Measurements from ENCODE around the gene PPP1R15B. TPM values are rescaled to one million over a fixed set of nuclear protein-coding genes. Genes with fewer than 3 reads are reported as not detected.

Gene PPP1R15B
- total RNA-seq, 4 donors from 2014 or later = 33.8 to 90.5 (median 72.3) TPM

DNA sequence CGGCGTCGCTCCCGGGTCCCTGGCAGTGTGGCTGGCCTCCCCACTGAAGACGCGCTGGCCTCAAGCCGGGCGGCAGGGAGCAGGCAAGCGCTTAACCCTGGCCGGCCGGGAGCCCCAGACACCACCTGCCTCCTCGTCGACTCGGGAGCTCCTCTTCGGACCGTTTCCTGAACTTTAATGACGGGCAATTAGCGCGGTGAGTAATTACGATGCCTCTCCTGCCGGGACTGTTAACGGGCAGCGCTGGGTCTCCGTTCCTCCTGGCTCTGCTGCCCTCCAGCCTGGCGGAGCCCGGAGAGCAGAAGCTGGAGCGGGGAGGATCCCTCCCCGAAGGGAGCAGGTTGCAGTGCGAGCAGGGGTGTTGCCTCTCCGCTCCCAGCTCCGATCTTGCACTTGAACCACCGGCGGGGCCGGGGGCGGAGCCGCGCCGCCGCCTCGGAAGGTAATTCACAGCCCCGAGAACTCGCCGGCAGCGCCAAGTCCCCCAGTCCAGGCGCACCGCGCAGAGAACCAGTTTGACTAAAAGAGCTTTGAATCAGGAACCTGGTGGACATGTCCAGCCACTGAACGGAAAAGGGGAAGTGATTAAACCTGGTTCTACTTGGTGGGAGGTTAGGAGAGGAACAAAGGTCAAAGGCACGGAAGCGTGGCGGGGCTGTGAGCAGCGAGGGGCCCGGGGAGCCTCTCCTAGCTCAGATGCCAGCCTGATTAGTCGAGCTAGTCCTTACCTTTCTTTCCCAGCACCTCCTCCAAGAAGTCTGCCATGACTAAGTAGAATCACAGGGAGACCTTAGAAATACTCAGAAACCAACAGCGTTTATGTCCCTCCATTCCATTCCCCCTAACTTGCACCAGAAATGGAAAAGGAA lies 33.6 kb downstream of the PPP1R15B start:
- Histone ChIP-seq H3K27ac (peak overlapping the region in 3 of 4 donors; percentile 63 to 97 (median 89)), H3K4me1 (peaks cover 0 to 14% (median 2%) of the 10 kb centered on the region in 4 donors), H3K27me3 (no peaks in the 10 kb centered on the region), H3K4me3 (peak overlapping the region; percentile 41 to 73 (median 53)), H3K36me3 (no peaks in the 10 kb centered on the region), H3K9me3 (no peaks in the 10 kb centered on the region)
- peak in 1 of 2 donors; percentile 78 for TF ChIP-seq POLR2A (IDR thresholded peaks at IDR 0.05)
- peak in 1 of 6 experiments; percentile 2 for TF ChIP-seq CTCF (IDR thresholded peaks at IDR 0.05)
- DNase-seq = peak; percentile 26 to 85 (median 76)

DNA sequence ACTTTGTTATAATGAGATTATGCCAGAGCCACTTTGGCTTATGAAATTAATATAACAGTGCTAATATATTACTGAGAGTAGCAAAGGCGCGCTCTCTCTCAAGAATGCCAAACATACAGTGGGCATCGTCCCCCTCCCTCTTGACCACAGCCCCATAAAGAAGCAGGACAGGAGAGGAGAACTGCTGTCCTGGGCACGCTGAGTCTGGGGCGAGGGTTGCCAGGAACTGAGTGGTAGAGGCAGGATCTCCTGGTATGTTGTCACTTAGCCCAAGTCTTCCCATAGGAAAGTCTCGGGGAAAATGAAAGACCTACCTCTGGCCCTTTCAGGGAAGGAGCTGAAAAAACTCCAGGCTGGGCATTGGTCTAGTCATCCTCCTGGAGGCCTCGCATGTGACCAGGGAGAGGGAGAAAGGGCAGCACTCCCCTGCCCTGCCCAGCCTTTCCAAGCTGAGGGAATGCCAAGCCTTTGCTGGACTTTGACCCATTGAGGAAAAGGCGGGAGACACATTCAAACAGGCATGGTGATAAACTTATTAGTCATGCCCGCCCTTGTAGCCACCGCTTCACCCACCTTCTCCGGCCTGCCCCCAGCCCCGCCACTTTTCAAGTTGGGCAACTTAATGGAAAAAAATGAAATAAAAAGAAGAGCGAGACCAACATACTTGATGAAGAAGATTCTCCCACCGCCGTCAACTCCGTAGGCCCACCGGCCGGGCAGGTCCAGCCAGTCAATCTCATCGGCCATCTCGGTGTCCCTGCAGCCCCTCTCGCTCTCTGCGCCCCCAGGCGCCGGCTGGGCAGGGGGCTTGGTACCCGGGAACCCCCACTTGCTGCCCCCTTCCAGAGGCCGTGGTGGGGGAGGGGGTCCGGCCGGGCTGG lies 34.5 kb downstream of the PPP1R15B start:
- no peaks in the 10 kb centered on the region for H3K27me3 ChIP-seq
- peak overlapping the region; percentile 41 to 73 (median 53) for H3K4me3 ChIP-seq
- H3K27ac ChIP-seq = peak overlapping the region in 3 of 4 donors; percentile 65 to 97 (median 89)
- peaks cover 0 to 14% (median 2%) of the 10 kb centered on the region in 4 donors for H3K4me1 ChIP-seq
- H3K9me3 ChIP-seq = no peaks in the 10 kb centered on the region
- no peak for TF ChIP-seq CTCF (IDR thresholded peaks at IDR 0.05)
- TF ChIP-seq POLR2A (IDR thresholded peaks at IDR 0.05) = peak; percentile 22 to 49
- peak in 2 of 3 donors; percentile 85 to 92 for DNase-seq
- no peaks in the 10 kb centered on the region for H3K36me3 ChIP-seq

DNA sequence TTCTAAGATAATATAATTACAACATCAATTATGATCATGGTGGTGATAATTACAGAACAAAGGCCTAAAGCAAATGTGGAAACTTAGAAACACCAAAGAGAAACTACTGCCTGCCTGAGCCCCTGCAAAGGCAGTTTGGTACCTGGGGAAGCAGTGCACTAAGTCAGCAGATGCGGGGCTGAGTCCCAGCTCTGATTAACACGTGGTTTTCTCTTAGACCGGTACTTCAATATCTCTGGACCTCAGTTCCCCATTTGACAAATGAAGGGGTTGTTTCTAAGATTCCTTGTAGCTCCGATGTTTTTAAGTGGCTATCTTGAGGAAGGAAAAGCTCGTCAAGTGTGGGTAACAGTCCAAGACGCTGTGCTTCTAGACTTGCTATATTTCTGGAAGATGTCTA lies 35.2 kb downstream of the PPP1R15B start:
- no peaks in the 10 kb centered on the region for H3K9me3 ChIP-seq
- no peaks in the 10 kb centered on the region for H3K27me3 ChIP-seq
- H3K4me1 ChIP-seq = peaks cover 0 to 14% (median 2%) of the 10 kb centered on the region in 4 donors
- no peak for TF ChIP-seq POLR2A (IDR thresholded peaks at IDR 0.05)
- no peak for TF ChIP-seq CTCF (IDR thresholded peaks at IDR 0.05)
- DNase-seq = no peak
- peak overlapping the region in 3 of 4 donors; percentile 17 to 73 (median 59) for H3K4me3 ChIP-seq
- H3K27ac ChIP-seq = peak overlapping the region in 3 of 4 donors; percentile 65 to 97 (median 89)
- no peaks in the 10 kb centered on the region for H3K36me3 ChIP-seq

DNA sequence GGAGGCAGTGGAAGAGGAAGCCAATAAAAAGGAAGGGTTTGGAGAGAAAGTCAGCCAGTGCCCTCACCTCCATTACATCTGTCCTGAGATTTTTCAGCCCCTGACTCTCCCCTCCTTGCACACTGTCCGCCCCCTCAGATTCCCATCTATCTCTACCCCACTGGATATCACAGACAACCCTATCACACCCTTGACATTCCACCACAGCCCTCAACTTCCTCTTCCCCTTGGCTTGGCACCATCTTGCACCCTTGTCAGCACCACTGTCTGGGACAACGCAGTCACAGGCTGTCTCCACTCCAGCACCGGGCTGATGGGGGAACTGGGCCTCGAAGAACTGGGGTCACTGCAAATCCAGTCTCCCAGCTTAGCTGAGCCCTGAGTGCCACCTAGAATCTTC lies 37.7 kb downstream of the PPP1R15B start:
- Histone ChIP-seq H3K36me3 (no peaks in the 10 kb centered on the region), H3K9me3 (no peaks in the 10 kb centered on the region), H3K27ac (no peak overlapping the region), H3K4me1 (peaks cover 0 to 9% (median 2%) of the 10 kb centered on the region in 4 donors), H3K4me3 (no peak overlapping the region), H3K27me3 (no peaks in the 10 kb centered on the region)
- no peak for DNase-seq
- TF ChIP-seq POLR2A (IDR thresholded peaks at IDR 0.05) = no peak
- TF ChIP-seq CTCF (IDR thresholded peaks at IDR 0.05) = no peak

- TF ChIP-seq POLR2A (IDR thresholded peaks at IDR 0.05) = no peak
- TF ChIP-seq CTCF (IDR thresholded peaks at IDR 0.05) = no peak
- Histone ChIP-seq H3K27me3 (no peaks in the 10 kb centered on the region), H3K4me1 (no peaks in the 10 kb centered on the region), H3K27ac (no peak overlapping the region), H3K36me3 (peaks cover 0 to 5% (median 0%) of the 10 kb centered on the region in 3 donors), H3K9me3 (no peaks in the 10 kb centered on the region), H3K4me3 (no peak overlapping the region)
- DNase-seq = no peak
Observed at GRCh38 chr1:204370176-204370575, 41.4 kb downstream of the PPP1R15B start.
